SH-SY5Y (cell line): Measurements from ENCODE around the gene SLC7A14.
A peak's percentile ranks its signal among the peaks of the same experiment; 100 is the strongest.

Experiments used
- GATA2 ChIP-seq: IDR thresholded peaks from 2 replicates; pipeline ENCODE4 v1.6.1; 2011; ENCODE audit warnings: mild to moderate bottlenecking, low read depth, low read length
- GATA3 ChIP-seq: IDR thresholded peaks from 2 replicates; pipeline ENCODE4 v1.6.1; 2011; ENCODE audit warnings: low read depth, mild to moderate bottlenecking, low read length, moderate library complexity

The SLC7A14 gene

DNA sequence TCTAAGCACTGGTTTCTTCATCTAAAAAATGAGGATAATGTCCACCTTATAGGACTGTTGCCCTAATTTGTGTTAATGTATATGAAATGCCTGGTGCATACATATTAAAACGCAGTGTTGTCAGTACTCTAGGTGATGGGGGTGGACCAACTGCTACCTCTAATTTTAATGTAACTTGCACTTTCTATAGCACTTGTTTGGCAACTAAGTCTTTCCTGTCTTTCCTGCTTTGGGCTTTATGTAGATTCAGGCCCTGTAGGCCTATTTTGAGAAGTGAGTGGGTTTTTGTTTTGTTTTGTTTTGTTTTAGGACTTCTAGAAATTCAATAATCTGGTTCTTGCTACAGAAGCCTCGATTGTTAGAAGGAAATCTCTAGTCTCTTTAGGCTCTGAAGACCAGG is 21.2 kb downstream of the SLC7A14 start:
- TF ChIP-seq GATA3 (no peak), GATA2 (no peak)

DNA sequence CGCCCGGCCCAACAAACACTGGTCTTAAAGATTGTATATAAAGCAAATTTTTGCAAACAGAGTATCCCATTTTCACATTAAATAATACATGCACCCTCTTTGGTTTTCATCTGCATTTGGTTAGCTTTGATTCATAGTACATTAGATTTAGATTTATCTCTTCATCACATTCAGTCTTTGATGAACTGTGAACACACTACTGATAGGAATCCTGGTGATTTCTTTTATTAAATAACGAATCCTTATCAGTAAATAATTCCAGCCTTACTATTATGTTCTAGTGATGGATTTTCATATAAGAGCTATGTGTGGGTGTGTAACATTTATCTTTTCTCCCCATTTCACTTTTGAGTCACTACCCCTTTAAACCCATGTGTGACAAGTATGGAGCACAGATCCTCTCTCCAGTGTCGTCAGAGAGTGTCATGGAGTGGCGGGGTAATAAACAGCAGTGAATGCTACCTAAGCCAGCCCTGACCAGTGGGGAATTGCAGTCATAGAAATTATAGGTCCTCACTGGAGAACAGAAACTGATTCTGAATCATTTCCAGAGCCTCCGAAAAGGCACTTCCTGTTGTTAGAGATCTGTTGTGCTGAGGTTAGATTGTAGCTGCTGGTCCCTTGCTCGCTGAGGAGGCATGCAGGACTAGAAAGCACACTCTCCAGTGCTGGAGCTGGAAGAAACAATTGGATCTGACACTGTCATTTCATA is 22.0 kb downstream of the SLC7A14 start:
- TF ChIP-seq GATA2 (0 out of 2 replicates have a peak, but pooled peaks have one; percentile 8), GATA3 (peak; percentile 91)

DNA sequence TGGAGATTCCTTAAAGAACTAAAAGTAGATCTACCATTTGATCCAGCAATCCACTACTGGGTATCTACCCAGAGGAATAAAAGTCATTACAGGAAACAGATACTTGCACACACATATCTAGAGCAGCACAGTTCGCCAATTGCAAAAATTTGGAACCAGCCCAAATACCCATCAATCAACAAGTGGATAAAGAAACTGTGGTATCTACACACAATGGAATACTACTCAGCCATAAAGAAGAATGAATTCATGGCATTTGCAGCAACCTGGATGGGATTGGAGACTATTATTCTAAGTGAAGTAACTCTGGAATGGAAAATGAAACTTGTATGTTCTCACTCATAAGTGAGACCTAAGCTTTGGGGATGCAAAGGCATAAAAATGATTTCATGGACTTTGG is 23.8 kb downstream of the SLC7A14 start:
- TF ChIP-seq GATA3 (no peak), GATA2 (no peak)

DNA sequence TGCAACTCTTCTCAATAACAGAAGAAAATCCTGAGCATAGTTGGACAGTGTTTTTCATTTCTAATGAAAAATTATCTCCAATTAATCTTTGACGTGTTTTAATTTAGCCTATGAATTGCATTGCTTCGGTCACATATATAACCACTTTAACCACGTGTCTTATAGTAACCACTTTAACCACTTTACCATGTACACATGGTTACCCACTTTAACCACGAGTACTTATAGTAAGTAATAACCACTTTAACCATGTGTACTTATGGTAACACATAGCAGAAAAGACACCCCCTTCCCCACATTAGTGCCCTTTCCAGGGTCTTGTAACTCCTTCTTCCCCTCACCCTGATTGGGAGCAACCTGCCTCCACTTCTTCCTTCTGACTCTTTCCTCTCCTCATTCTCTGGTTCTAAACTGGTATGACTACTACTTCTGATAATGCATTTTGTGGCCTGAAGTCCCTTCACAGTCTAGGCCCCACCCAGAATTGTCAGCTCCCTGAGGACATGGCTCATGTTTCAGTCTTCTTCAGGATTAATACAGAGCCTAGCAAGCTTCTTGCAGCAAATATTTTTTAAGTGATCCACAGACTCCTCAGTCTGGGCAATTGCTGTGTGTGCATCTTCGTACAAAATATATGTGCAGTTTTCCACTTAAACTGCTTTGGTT is 25.0 kb downstream of the SLC7A14 start:
- TF ChIP-seq GATA2 (no peak), GATA3 (no peak)

DNA sequence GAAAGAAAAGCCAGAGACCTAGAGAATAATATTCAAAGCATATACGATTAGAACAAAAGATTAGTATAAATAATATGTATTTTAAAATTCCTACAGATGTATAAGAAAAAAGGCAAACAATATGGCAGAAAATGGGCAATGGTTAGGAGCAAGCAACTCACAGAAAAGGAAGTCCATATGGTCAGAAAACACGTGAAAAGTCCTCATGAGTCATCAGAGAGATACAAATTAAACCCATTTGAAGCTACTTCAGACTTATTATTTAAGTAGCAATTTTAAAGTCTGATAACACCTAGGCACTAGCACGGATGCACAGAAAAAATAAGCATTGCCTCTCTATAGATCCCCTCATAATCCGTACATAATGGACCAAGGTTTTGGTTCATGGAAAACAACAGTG is 25.6 kb downstream of the SLC7A14 start:
- TF ChIP-seq GATA2 (no peak), GATA3 (no peak)

DNA sequence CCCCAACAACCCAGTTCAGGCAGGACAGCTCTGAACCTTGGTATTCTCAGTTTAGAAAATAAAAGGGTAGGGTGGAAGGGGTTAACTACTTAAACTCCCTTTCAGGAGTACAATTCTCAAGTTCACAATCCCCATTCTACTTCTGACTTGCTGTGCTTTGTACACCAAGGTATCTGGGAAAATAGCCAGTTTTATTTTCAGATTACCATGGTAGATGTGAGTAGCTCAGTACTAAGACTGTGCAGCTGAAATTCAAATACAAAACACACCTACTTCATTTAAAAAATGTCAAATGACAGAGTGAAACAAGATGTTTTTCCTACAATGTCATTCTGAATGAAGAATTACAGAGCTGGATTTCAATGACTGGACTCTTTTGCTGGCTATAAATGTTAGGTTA is 27.4 kb downstream of the SLC7A14 start:
- TF ChIP-seq GATA2, result no peak
- no peak for TF ChIP-seq GATA3

DNA sequence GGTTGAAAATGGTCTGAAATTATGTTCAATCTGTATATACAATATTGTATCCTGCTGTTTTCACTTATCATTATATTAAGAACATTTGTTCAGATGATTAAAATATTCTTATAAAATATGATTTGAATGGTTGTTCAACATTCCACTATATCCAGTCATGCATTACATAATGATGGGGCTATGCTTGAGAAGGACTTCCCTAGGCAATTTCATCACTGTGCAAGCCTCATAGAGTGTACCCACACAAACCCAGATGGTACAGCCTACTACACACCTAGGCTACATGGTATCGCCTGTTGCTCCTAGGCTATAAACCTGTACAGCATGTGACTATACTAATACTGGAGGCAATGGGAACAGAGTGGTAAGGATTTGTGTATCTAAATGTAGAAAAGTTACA is 30.5 kb downstream of the SLC7A14 start:
- no peak for TF ChIP-seq GATA3
- no peak for TF ChIP-seq GATA2

DNA sequence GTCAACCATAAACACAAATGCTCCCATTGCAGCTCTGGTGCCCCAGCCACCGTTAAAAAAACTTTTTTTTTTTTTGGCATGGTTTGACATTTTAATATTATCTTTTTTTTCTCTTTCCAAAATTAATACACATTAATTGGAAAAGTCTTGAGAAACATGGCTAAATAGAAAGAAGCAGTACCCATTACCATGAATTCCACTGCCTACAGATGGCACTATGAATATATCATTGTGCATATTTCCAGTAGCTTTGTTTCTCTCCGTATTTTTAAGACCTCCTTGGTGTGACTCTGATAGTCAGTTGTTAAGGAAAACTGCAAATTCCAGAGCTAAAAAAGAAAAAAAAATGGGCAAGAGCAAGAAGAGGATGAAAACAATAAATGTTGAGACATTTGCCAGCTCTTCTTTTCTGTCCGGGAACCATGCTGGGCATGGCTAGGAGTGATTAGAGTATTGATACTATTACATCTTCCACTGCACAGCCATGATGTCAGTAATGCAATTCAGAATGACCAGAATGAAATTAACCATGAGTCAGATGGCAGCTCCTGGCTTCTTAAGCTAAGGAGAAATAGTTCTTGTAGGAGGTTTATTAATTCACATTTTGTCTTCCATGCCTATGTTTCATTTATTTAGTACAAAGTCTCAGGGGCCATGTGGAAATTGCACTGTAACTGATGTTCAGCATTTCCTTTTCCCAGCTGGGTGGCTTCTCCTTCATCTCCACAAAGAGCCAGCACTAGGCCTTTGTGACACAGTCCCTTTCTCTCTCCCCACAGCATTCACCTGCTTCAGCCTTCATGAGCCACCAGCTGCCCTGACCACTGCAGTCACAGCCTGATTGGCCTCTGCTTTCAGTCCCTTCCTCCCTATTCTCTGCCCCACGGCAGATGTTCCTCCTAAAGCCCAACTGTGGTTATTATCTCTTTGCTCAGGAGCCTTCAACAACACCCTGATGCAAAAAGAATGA is 31.8 kb downstream of the SLC7A14 start:
- TF ChIP-seq GATA3, result no peak
- TF ChIP-seq GATA2, result no peak

DNA sequence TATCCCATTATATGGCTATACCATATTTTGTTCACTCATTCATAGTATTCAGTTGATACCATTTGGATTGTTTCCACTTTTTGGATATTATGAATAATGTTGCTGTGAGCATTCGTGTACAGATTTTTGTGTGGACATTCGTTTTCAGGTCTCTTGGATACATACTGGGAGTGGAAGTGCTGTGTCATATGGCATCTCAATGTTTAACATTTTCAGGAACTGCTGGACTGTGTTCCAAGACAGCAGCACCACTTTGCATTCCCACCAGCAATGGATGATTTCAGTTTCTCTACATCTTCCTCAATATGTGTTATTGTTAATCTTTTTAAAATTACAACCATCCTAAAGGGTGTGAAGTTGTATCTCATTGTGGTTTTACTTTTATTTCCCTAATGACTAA is 34.6 kb downstream of the SLC7A14 start:
- TF ChIP-seq GATA3 (no peak), GATA2 (no peak)

DNA sequence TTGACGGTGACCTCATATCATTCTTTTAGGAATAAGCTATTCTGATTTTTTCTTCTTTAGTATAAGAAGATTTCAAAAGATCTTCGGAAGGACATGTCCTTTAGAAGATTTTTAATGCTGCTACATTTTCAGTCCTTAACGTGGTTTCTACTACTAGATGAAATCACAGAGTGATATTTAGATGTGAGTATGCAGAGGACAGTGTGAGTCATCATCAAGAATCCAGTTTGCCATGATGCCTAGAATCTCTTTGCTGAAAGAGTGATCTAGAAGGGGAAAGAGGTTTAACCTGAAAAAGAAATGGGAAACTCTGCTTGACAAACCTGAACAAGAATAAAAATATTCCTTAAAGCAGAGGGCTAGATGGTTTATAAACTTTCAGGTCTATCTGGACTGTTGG is 43.2 kb downstream of the SLC7A14 start:
- TF ChIP-seq GATA2, result no peak
- no peak for TF ChIP-seq GATA3

DNA sequence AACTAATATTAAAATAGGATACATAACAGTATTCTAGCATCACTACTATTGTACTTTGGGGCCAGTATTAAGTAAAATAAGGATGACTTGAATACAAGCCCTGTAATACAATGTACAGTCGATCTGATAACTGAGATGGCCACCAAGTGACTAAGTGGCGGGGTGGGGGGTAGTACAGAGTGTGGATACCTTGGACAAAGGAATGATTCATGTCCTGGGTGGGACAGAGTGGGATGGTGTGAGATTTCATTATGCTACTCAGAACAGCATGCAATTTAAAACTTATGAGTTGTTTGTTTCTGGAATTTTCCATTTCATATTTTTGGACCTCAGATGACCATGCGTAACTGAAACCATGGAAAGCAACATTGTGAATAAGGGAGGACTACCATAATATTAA is 46.0 kb downstream of the SLC7A14 start:
- TF ChIP-seq GATA3, result no peak
- no peak for TF ChIP-seq GATA2

DNA sequence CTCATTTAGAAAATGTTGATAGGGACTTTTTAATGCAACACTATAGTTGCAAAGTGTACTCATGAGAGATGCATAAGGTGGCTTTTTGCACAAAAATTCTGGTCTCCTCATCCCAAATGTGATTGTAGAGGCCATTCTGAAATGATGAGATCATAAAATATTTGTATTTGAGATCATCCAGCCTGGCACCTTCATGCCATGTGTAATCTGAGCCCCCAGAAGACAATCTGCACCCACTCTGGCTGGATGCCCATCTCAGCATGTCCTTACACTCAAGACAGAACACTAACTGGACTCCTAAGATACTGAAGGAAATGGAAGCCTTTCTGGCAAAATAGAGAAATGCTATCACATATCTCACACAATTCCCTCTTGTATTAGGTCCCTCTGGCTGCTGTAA is 49.2 kb downstream of the SLC7A14 start:
- TF ChIP-seq GATA2, result no peak
- no peak for TF ChIP-seq GATA3

DNA sequence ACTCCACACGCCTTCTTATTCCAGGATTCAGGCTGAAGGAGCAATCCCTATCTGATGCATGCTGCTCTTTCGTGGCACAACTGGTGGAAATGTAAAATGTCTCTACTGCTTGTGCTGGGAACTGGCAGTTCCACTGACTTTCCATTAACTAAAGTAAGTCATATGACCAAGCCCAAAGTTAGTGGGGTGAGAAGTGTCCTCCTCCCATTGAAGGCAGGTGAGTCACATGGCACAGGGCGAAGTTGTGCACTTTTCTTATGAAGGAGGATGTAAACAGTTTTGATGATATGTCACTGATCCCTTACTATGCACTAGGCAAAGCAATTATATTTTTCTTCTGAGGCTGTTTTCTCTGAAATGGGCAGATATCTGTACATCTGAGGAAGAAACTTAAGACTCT is 51.6 kb downstream of the SLC7A14 start:
- no peak for TF ChIP-seq GATA3
- TF ChIP-seq GATA2, result no peak

DNA sequence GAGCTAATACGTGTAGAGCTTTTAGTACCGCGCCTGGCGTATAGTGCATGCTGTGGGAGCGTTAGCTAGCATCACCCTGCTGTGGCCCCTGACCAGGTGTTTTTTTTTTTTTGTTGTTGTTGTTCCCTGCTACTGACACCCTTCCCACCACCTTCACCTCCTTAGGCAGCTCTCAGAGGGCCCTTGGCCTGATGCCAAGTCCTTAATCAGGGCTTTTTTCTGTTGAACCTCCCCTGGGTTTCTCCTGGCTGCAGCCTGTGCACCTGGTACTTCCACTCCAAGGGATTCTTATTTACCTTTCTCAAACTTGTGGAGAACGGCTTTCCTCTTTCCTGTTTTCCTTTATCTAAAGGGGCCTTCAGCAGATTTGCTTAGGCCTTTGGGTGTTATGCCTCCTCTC is 53.3 kb downstream of the SLC7A14 start:
- TF ChIP-seq GATA3 (no peak), GATA2 (no peak)
